DOHH2 (cell line): ENCODE measurements around the gene GDF2.

ENCODE experiments used
- H3F3A ChIP-seq: fragments of 200-600 bp; sonication (generic), shearing (Covaris generic); 2 replicates; pipeline ENCODE4 v1.6.0; 2016; ENCODE audit warnings: antibody characterized with exemption, mild to moderate bottlenecking; ENCODE audit not compliant: control insufficient read depth, insufficient read depth
- H3K27ac ChIP-seq: fragments of 200-600 bp; sonication (generic); 2 replicates; pipeline ENCODE4 v1.5.1; 2014; ENCODE audit warnings: low read depth, mild to moderate bottlenecking, low read length, moderate library complexity
- H3K27me3 ChIP-seq: fragments of 200-600 bp; sonication (generic); 2 replicates; pipeline ENCODE4 v1.6.1; 2014; ENCODE audit warnings: mild to moderate bottlenecking, low read length, mixed read lengths; ENCODE audit not compliant: control insufficient read depth
- H3K36me3 ChIP-seq: fragments of 200-600 bp; sonication (generic); 2 replicates; pipeline ENCODE4 v1.6.1; 2014; ENCODE audit warnings: mild to moderate bottlenecking, low read length, moderate library complexity, mixed read lengths; ENCODE audit not compliant: control insufficient read depth
- H3K4me1 ChIP-seq: fragments of 200-600 bp; sonication (generic); 2 replicates; pipeline ENCODE4 v1.6.1; 2014; ENCODE audit warnings: mild to moderate bottlenecking, low read length, mixed read lengths; ENCODE audit not compliant: control insufficient read depth
- H3K4me2 ChIP-seq: fragments of 200-600 bp; sonication (generic); 2 replicates; pipeline ENCODE4 v1.6.0; 2014; ENCODE audit warnings: mild to moderate bottlenecking, low read length, moderate library complexity
- H3K4me3 ChIP-seq: fragments of 200-600 bp; sonication (generic); 2 replicates; pipeline ENCODE4 v1.5.1; 2014; ENCODE audit warnings: mild to moderate bottlenecking, low read length, mixed read lengths
- H3K79me2 ChIP-seq: fragments of 200-600 bp; sonication (generic); 2 replicates; pipeline ENCODE4 v1.6.1; 2014; ENCODE audit warnings: mild to moderate bottlenecking, low read length, mixed read lengths; ENCODE audit not compliant: control insufficient read depth
- H3K9me2 ChIP-seq: fragments of 200-600 bp; sonication (generic); replicated peaks from 2 replicates; pipeline ENCODE4 v1.6.1; 2014; ENCODE audit warnings: mild to moderate bottlenecking, low read length, mixed read lengths; ENCODE audit not compliant: control insufficient read depth
- H3K9me3 ChIP-seq: fragments of 200-600 bp; sonication (generic); 2 replicates; pipeline ENCODE4 v1.6.1; 2014; ENCODE audit warnings: antibody characterized with exemption, low read length, mixed read lengths; ENCODE audit not compliant: control insufficient read depth, insufficient read depth
- H4K20me1 ChIP-seq: fragments of 200-600 bp; sonication (generic); 2 replicates; pipeline ENCODE4 v1.6.0; 2014; ENCODE audit warnings: low read depth, mild to moderate bottlenecking, antibody characterized with exemption, low read length, moderate library complexity; ENCODE audit not compliant: control insufficient read depth, insufficient read depth
- CTCF ChIP-seq: fragments of 200-600 bp; sonication (generic); IDR thresholded peaks from one replicate; pipeline ENCODE4 v1.5.1; 2014; ENCODE audit warnings: antibody characterized with exemption, mild to moderate bottlenecking, low read depth, low read length; ENCODE audit not compliant: poor library complexity, severe bottlenecking
- EZH2phosphoT487 ChIP-seq: fragments of 200-600 bp; sonication (generic); IDR thresholded peaks from 2 replicates; pipeline ENCODE4 v1.6.1; 2017; ENCODE audit warnings: borderline replicate concordance, mild to moderate bottlenecking, antibody characterized with exemption, low read length, moderate library complexity, mixed read lengths

Gene GDF2

GRCh38 chr10:47294057-47294456 lies 28.2 kb upstream of the GDF2 start:
- Histone ChIP-seq H3K4me2 (no peak overlapping the region), H3F3A (no peaks in the 10 kb centered on the region), H3K4me1 (no peaks in the 10 kb centered on the region), H3K27ac (no peak overlapping the region), H3K9me3 (no peaks in the 10 kb centered on the region), H3K9me2 (no peaks in the 10 kb centered on the region), H3K4me3 (no peak overlapping the region), H3K79me2 (no peaks in the 10 kb centered on the region), H3K36me3 (no peaks in the 10 kb centered on the region), H4K20me1 (0 out of 2 replicates have a peak, but pooled peaks cover 2% of the 10 kb centered on the region), H3K27me3 (peaks cover 5% of the 10 kb centered on the region; the same call in 1 of the 2 replicates)
- TF ChIP-seq EZH2phosphoT487 (no peak), CTCF (no peak)

DNA sequence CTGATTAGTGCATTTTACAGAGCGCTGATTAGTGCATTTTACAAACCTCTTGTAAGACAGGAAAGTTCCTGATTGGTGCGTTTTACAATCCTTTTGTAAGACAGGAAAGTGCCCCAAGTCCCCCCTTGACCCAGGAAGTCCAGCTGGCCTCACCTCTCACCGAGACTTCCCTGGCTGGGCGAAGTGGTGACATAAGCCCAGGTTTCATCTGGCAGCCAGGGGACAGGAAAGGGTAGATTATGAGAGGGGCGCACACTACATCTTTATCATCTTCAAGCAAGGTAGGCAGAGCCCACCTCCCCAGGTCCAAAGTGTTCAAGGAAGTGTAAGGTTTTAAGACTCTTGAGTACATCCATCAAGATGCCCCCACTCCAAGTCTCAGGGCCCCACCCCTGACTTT lies 27.8 kb upstream of the GDF2 start:
- 0 out of 2 replicates have a peak, but pooled peaks cover 2% of the 10 kb centered on the region for H4K20me1 ChIP-seq
- H3K9me3 ChIP-seq = no peaks in the 10 kb centered on the region
- no peak overlapping the region for H3K4me2 ChIP-seq
- no peak overlapping the region for H3K4me3 ChIP-seq
- TF ChIP-seq CTCF = no peak
- no peak for TF ChIP-seq EZH2phosphoT487
- no peaks in the 10 kb centered on the region for H3K4me1 ChIP-seq
- no peaks in the 10 kb centered on the region for H3K79me2 ChIP-seq
- H3K36me3 ChIP-seq = no peaks in the 10 kb centered on the region
- H3K9me2 ChIP-seq = no peaks in the 10 kb centered on the region
- peaks cover 5% of the 10 kb centered on the region; the same call in 1 of the 2 replicates for H3K27me3 ChIP-seq
- no peaks in the 10 kb centered on the region for H3F3A ChIP-seq
- no peak overlapping the region for H3K27ac ChIP-seq

GRCh38 chr10:47295411-47295810 lies 26.8 kb upstream of the GDF2 start:
- Histone ChIP-seq H3K9me2 (no peaks in the 10 kb centered on the region), H3K27me3 (peaks cover 5% of the 10 kb centered on the region; the same call in 1 of the 2 replicates), H3K36me3 (no peaks in the 10 kb centered on the region), H3K4me3 (no peak overlapping the region), H3K4me2 (no peak overlapping the region), H3K79me2 (no peaks in the 10 kb centered on the region), H3K27ac (no peak overlapping the region), H4K20me1 (0 out of 2 replicates have a peak, but pooled peaks cover 2% of the 10 kb centered on the region), H3F3A (no peaks in the 10 kb centered on the region), H3K9me3 (no peaks in the 10 kb centered on the region), H3K4me1 (no peaks in the 10 kb centered on the region)
- no peak for TF ChIP-seq EZH2phosphoT487
- TF ChIP-seq CTCF = no peak
